NCI-H146 treated with DMSO at 0.1 percent for 48 hours (cell line): ENCODE data around the gene DDN.

Source experiments
- DNase-seq: peaks from one replicate; lab custom pipeline; 2025; ENCODE audit not compliant: unreplicated experiment; lab: John Stamatoyannopoulos, UW

Gene DDN

GRCh38 chr12:49014547-49014946 is 15.4 kb upstream of the DDN start:
- DNase-seq, result no peak

GRCh38 chr12:49013428-49013827 is 14.3 kb upstream of the DDN start:
- no peak for DNase-seq

- DNase-seq, result no peak
Measured at GRCh38 chr12:49012739-49013138, 13.6 kb upstream of the DDN start.

GRCh38 chr12:49010092-49010668 is 11.0 kb upstream of the DDN start:
- DNase-seq, result no peak

GRCh38 chr12:49008943-49009342 is 9.8 kb upstream of the DDN start:
- no peak for DNase-seq

- no peak for DNase-seq
Measured at GRCh38 chr12:49000346-49000745, 1.2 kb upstream of the DDN start.

- no peak for DNase-seq
Measured at GRCh38 chr12:48998497-48999353, 450 bp downstream of the DDN start.

GRCh38 chr12:48997719-48998496 is 1.3 kb downstream of the DDN start:
- DNase-seq, result no peak

- DNase-seq, result peak; percentile 13
Measured at GRCh38 chr12:48996794-48997718, 2.1 kb downstream of the DDN start.

GRCh38 chr12:48995086-48995879 is 3.9 kb downstream of the DDN start:
- DNase-seq, result peak; percentile 81

- DNase-seq, result no peak
Measured at GRCh38 chr12:48994224-48995085, 4.7 kb downstream of the DDN start.

GRCh38 chr12:48993787-48994186 is 5.4 kb downstream of the DDN start:
- DNase-seq, result no peak

GRCh38 chr12:48991247-48992050 is 7.7 kb downstream of the DDN start:
- no peak for DNase-seq

- DNase-seq, result peak; percentile 63
Measured at GRCh38 chr12:48990552-48990951, 8.6 kb downstream of the DDN start.

- peak; percentile 28 for DNase-seq
Measured at GRCh38 chr12:48988030-48988649, 11.0 kb downstream of the DDN start.

- peak; percentile 72 for DNase-seq
Measured at GRCh38 chr12:48986720-48987291, 12.4 kb downstream of the DDN start.

GRCh38 chr12:48985901-48986300 is 13.3 kb downstream of the DDN start:
- DNase-seq, result no peak
